ENCODE data around the gene PRKCQ. TPM values are rescaled to one million over a fixed set of nuclear protein-coding genes. Genes with fewer than 3 reads are reported as not detected.

The PRKCQ gene
- total and polyA plus RNA-seq, 2 of the 8 experiments (the other 6 are each of a cell fraction or from before 2014, with no cell fraction given): 9.1 to 22.6 TPM

DNA sequence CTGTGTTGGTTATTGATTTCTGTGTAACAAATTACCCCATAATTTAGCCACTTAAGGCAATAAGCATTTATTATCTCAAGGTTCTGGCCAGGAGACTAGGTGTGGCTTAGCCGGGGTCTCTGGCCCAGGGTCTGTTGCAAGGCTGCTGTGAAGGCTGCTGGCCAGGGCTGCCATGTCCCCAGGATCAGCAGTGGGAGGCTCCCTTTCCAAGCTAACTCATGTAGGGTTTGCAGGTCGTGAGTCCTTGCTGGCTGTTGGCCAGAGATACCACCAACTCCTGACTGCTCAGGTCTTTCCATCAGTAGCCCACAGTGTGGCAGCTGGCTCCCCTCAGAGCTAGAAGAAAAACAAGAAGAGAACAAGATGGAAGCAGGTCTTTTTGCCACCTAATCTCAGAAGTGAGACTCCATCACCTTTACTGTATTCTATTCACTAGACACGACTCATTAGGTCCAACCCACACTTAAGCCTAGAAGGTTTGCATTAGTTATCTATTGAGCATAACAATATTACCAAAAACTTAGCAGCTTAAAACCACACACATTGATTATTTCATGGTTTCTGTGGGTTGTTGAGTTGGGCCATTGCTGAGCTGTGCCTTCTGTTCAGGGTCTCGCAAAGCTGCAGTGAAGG, 191.7 kb downstream of the PRKCQ start:
- no peak for FAIRE-seq
- TF ChIP-seq EZH2 (IDR thresholded peaks at IDR 0.05; ENCODE audit: low read depth, low read length, severe bottlenecking) (no peak), SP1 (IDR thresholded peaks at IDR 0.05; ENCODE audit: low read depth, low read length) (no peak), NANOG (IDR thresholded peaks at IDR 0.05; ENCODE audit: insufficient read depth, low read depth, low read length, poor library complexity, severe bottlenecking) (no peak), JUN (IDR thresholded peaks at IDR 0.05; ENCODE audit: low read depth, low read length) (no peak), ATF3 (IDR thresholded peaks at IDR 0.05; ENCODE audit: insufficient read depth, low read depth, low read length) (no peak), SP4 (IDR thresholded peaks at IDR 0.05; ENCODE audit: low read length) (no peak), GABPA (IDR thresholded peaks at IDR 0.05; ENCODE audit: borderline replicate concordance, insufficient read depth, low read length) (no peak)

More for the DNA sequence above, 191.7 kb downstream of the PRKCQ start:
- Histone ChIP-seq H3K18ac (ENCODE audit: extremely low read depth, low read length) (no peak overlapping the region), H4K20me1 (replicated peaks in 1 of 2; ENCODE audit: control insufficient read depth in 1 of 2, insufficient read depth in 2 of 2, low read length in 2 of 2) (peaks cover 0 to 2% of the 10 kb centered on the region in 2 experiments), H4K8ac (ENCODE audit: extremely low read depth, insufficient read depth, low read length) (no peak overlapping the region), H4K5ac (ENCODE audit: insufficient read length, low read depth, low read length) (no peak overlapping the region), H3K4me1 (replicated peaks in 1 of 4; ENCODE audit: control insufficient read depth in 3 of 4, insufficient read depth in 4 of 4, low read length in 3 of 4) (no peaks in the 10 kb centered on the region), H2BK12ac (ENCODE audit: low read depth, low read length) (no peak overlapping the region), H3K9me3 (ENCODE audit: insufficient read depth in 2 of 2, low read depth in 1 of 2, low read length in 1 of 2) (peaks cover 4% of the 10 kb centered on the region in 2 experiments; a peak in 1 of 4 replicates), H3K4ac (replicated peaks; ENCODE audit: insufficient read length, low read depth, low read length) (no peak overlapping the region), H3K4me2 (ENCODE audit: insufficient read depth in 1 of 2, low read depth in 2 of 2, low read length in 2 of 2) (no peak overlapping the region), H3K23me2 (ENCODE audit: low read depth, low read length) (no peaks in the 10 kb centered on the region; the same call in 1 of the 2 replicates), H2AK5ac (ENCODE audit: low read depth, low read length) (no peak overlapping the region), H2AFZ (ENCODE audit: low read length) (no peak overlapping the region), H3K36me3 (ENCODE audit: control insufficient read depth in 2 of 4, insufficient read depth in 4 of 4, low read length in 3 of 4) (no peaks in the 10 kb centered on the region), H2BK20ac (ENCODE audit: low read length) (no peak overlapping the region), H4K91ac (replicated peaks; ENCODE audit: insufficient read length, low read length) (no peak overlapping the region), H3K9ac (replicated peaks in 1 of 4; ENCODE audit: extremely low read depth in 1 of 4, low read depth in 3 of 4, low read length in 3 of 4) (no peak overlapping the region), H3K23ac (ENCODE audit: insufficient read length) (no peak overlapping the region), H2BK120ac (replicated peaks; ENCODE audit: low read depth, low read length) (no peak overlapping the region), H2BK15ac (ENCODE audit: low read length) (no peak overlapping the region), H3K27me3 (replicated peaks in 1 of 4; ENCODE audit: control insufficient read depth in 3 of 4, extremely low read depth in 1 of 4, insufficient read depth in 3 of 4, low read length in 3 of 4) (no peaks in the 10 kb centered on the region), H3K79me2 (ENCODE audit: control insufficient read depth in 1 of 2, insufficient read depth in 2 of 2, low read length in 2 of 2) (no peaks in the 10 kb centered on the region; a peak in 1 of 4 replicates), H2BK5ac (ENCODE audit: low read depth, low read length) (no peak overlapping the region), H3K79me1 (ENCODE audit: low read depth, low read length) (no peaks in the 10 kb centered on the region), H3K4me3 (ENCODE audit: extremely low read depth in 1 of 4, insufficient read depth in 2 of 4, low read depth in 3 of 4, low read length in 4 of 4) (no peak overlapping the region), H3K56ac (replicated peaks; ENCODE audit: insufficient read length, low read depth, low read length) (no peak overlapping the region), H3K27ac (ENCODE audit: low read depth, low read length) (no peak overlapping the region), H3K14ac (ENCODE audit: insufficient read length) (no peak overlapping the region)
- CTCF ChIA-PET (ENCODE audit: partially characterized antibody): interaction anchor here (0.8 to 3.1 kb wide), 8 partner anchors 9 to 186 kb away, joined by 3 to 19 read pairs (median 4); partner anchors contain the start of gene PFKFB3
- DNase-seq (ENCODE audit: low read depth in 1 of 2, low spot score in 2 of 2): no peak
- POLR2A ChIA-PET (ENCODE audit: partially characterized antibody): interaction anchor here (0.8 to 1.1 kb wide), 2 partner anchors 186 kb away, joined by 3 to 4 read pairs; partner anchors contain the start of gene PFKFB3
- WGBS, 2 experiments (ENCODE audit: extremely low coverage in 1 of 2, insufficient coverage in 1 of 2, insufficient read length in 1 of 2, insufficient replicate concordance in 2 of 2, low coverage in 1 of 2, low lambda C conversion rate in 2 of 2, missing lambda C conversion rate in 1 of 2): 65% methylated on average over 4 of the region's 4 CpGs; no CpG with 5 or more reads in 1 of the 2 experiments
